Osteoblast (primary cell): ENCODE measurements around the gene ITSN1. TPM values are rescaled to one million over a fixed set of nuclear protein-coding genes. Genes with fewer than 3 reads are reported as not detected.

Experiments used
- DNase-seq: peaks from one replicate; pipeline ENCODE4 v3.0.0; 2011; ENCODE audit warnings: low spot score, mixed read lengths; ENCODE audit not compliant: insufficient read length; ENCODE audit errors: missing footprints
- H2AFZ ChIP-seq: 2 replicates; pipeline ENCODE4 v1.6.0; 2011; ENCODE audit warnings: mild to moderate bottlenecking, low read length
- H3K27ac ChIP-seq: 2 replicates; pipeline ENCODE4 v1.5.1; 2011; ENCODE audit warnings: mild to moderate bottlenecking, low read depth, low read length, moderate library complexity
- H3K27me3 ChIP-seq: 2 replicates; pipeline ENCODE4 v1.6.0; 2012; ENCODE audit warnings: mild to moderate bottlenecking, control low read depth, inconsistent platforms, low read length, moderate library complexity; ENCODE audit not compliant: insufficient read depth
- H3K36me3 ChIP-seq: 2 replicates; pipeline ENCODE4 v1.5.1; 2011; ENCODE audit warnings: mild to moderate bottlenecking, low read length, control low read depth, moderate library complexity; ENCODE audit not compliant: insufficient read depth
- H3K4me1 ChIP-seq: 2 replicates; pipeline ENCODE4 v1.5.1; 2011; ENCODE audit warnings: mild to moderate bottlenecking, low read length, control low read depth, moderate library complexity; ENCODE audit not compliant: insufficient read depth
- H3K4me2 ChIP-seq: 2 replicates; pipeline ENCODE4 v1.6.0; 2011; ENCODE audit warnings: mild to moderate bottlenecking, low read length; ENCODE audit not compliant: insufficient read depth
- H3K4me3 ChIP-seq: fragments of 200-600 bp; sonication (generic); 3 replicates; pipeline ENCODE4 v1.5.1; 2012; ENCODE audit warnings: mild to moderate bottlenecking, low read length, inconsistent platforms; ENCODE audit not compliant: insufficient read depth
- H3K79me2 ChIP-seq: 2 replicates; pipeline ENCODE4 v1.6.0; 2012; ENCODE audit warnings: mild to moderate bottlenecking, low read length, control low read depth, inconsistent platforms; ENCODE audit not compliant: insufficient read depth
- H3K9me3 ChIP-seq: 2 replicates; pipeline ENCODE4 v1.5.1; 2011; ENCODE audit warnings: low read depth, low read length, control low read depth
- H4K20me1 ChIP-seq: 2 replicates; pipeline ENCODE4 v1.6.0; 2012; ENCODE audit warnings: mild to moderate bottlenecking, low read length, control low read depth; ENCODE audit not compliant: insufficient read depth
- CTCF ChIP-seq: IDR thresholded peaks from 2 replicates; pipeline ENCODE4 v1.5.1; 2011; ENCODE audit warnings: mild to moderate bottlenecking, low read depth, low read length, moderate library complexity; ENCODE audit errors: extremely low read depth
- total RNA-seq: library from RNA; depleted of rRNA; stranded (reverse); fragments of >200 nt; gene quantifications from 2 replicates; pipeline ENCODE4 v1.2.3, GENCODE V29; 2012

Gene ITSN1
- total RNA-seq, 1 donor: 42.7 TPM

- Histone ChIP-seq H3K36me3 (no peaks in the 10 kb centered on the region), H3K79me2 (no peaks in the 10 kb centered on the region), H3K4me3 (no peak overlapping the region), H3K4me1 (peaks cover 13% of the 10 kb centered on the region), H4K20me1 (no peaks in the 10 kb centered on the region), H3K4me2 (no peak overlapping the region), H3K27me3 (no peaks in the 10 kb centered on the region), H3K27ac (no peak overlapping the region), H2AFZ (no peak overlapping the region), H3K9me3 (no peaks in the 10 kb centered on the region)
- DNase-seq: no peak
- no peak for TF ChIP-seq CTCF
Observed at GRCh38 chr21:33747420-33747819, 105.1 kb downstream of the ITSN1 start.

- Histone ChIP-seq H3K4me3 (no peak overlapping the region), H3K27ac (no peak overlapping the region), H3K9me3 (no peaks in the 10 kb centered on the region), H3K79me2 (no peaks in the 10 kb centered on the region), H3K4me2 (no peak overlapping the region), H2AFZ (no peak overlapping the region), H4K20me1 (no peaks in the 10 kb centered on the region), H3K4me1 (peaks cover 13% of the 10 kb centered on the region), H3K36me3 (no peaks in the 10 kb centered on the region), H3K27me3 (no peaks in the 10 kb centered on the region)
- DNase-seq: no peak
- no peak for TF ChIP-seq CTCF
Observed at GRCh38 chr21:33748903-33749302, 106.6 kb downstream of the ITSN1 start.

GRCh38 chr21:33750017-33750416, 107.7 kb downstream of the ITSN1 start:
- Histone ChIP-seq H3K4me3 (no peak overlapping the region), H4K20me1 (no peaks in the 10 kb centered on the region), H3K4me2 (no peak overlapping the region), H3K36me3 (no peaks in the 10 kb centered on the region), H3K9me3 (no peaks in the 10 kb centered on the region), H2AFZ (no peak overlapping the region), H3K27me3 (no peaks in the 10 kb centered on the region), H3K4me1 (peaks cover 13% of the 10 kb centered on the region), H3K79me2 (no peaks in the 10 kb centered on the region), H3K27ac (no peak overlapping the region)
- peak; percentile 0 for DNase-seq
- TF ChIP-seq CTCF: no peak

- no peak overlapping the region for H3K27ac ChIP-seq
- no peak overlapping the region for H3K4me2 ChIP-seq
- peaks cover 13% of the 10 kb centered on the region for H3K4me1 ChIP-seq
- no peak overlapping the region for H2AFZ ChIP-seq
- no peaks in the 10 kb centered on the region for H3K9me3 ChIP-seq
- no peaks in the 10 kb centered on the region for H3K79me2 ChIP-seq
- TF ChIP-seq CTCF: no peak
- H3K27me3 ChIP-seq: no peaks in the 10 kb centered on the region
- H4K20me1 ChIP-seq: no peaks in the 10 kb centered on the region
- no peak overlapping the region for H3K4me3 ChIP-seq
- H3K36me3 ChIP-seq: no peaks in the 10 kb centered on the region
- peak; percentile 54 for DNase-seq
Observed at GRCh38 chr21:33751120-33751519, 108.8 kb downstream of the ITSN1 start.
